Neural cell (in vitro differentiated cells): ENCODE measurements around the gene CEP170B. TPM values are rescaled to one million over a fixed set of nuclear protein-coding genes. Genes with fewer than 3 reads are reported as not detected.
"Not testable (repeated sequence)": the region's sequence is repeated elsewhere in the genome, so short reads cannot be mapped to it uniquely, and the experiment has no call there.

Source experiments
- H2AFZ ChIP-seq: fragments of 200-600, 300-800 bp; sonication (generic), shearing (Covaris generic); 2 replicates; pipeline ENCODE4 v1.6.0; 2014; ENCODE audit warnings: low read depth, mild to moderate bottlenecking, antibody characterized with exemption, low read length, moderate library complexity
- H3F3A ChIP-seq: fragments of 200-600 bp; shearing (Covaris generic); 2 replicates; pipeline ENCODE4 v1.6.1; 2016; ENCODE audit warnings: mild to moderate bottlenecking, moderate library complexity, mixed read lengths, antibody characterized with exemption, low read length; ENCODE audit not compliant: insufficient read depth, poor library complexity, severe bottlenecking
- H3K27ac ChIP-seq: fragments of 200-600, 300-800 bp; sonication (generic), shearing (Covaris generic); 2 replicates; pipeline ENCODE4 v1.5.1; 2014; ENCODE audit warnings: mild to moderate bottlenecking, low read length, moderate library complexity
- H3K27me3 ChIP-seq: fragments of 300-800, 200-600 bp; sonication (generic), shearing (Covaris generic); 2 replicates; pipeline ENCODE4 v1.6.0; 2014; ENCODE audit warnings: mild to moderate bottlenecking, low read depth, low read length, moderate library complexity; ENCODE audit not compliant: insufficient read depth
- H3K36me3 ChIP-seq: fragments of 300-800, 200-600 bp; sonication (generic), shearing (Covaris generic); 2 replicates; pipeline ENCODE4 v1.5.1; 2014; ENCODE audit warnings: mild to moderate bottlenecking, antibody characterized with exemption, low read length, moderate library complexity; ENCODE audit not compliant: insufficient read depth
- H3K4me2 ChIP-seq: fragments of 300-800, 200-600 bp; sonication (generic), shearing (Covaris generic); 2 replicates; pipeline ENCODE4 v1.6.0; 2014; ENCODE audit warnings: mild to moderate bottlenecking, low read length
- H3K4me3 ChIP-seq: fragments of 300-800, 200-600 bp; sonication (generic), shearing (Covaris generic); 2 replicates; pipeline ENCODE4 v1.5.1; 2014; ENCODE audit warnings: mild to moderate bottlenecking, low read length, moderate library complexity
- H3K79me2 ChIP-seq: fragments of 200-600 bp; shearing (Covaris generic); replicated peaks from 2 replicates; pipeline ENCODE4 v1.6.0; 2014; ENCODE audit warnings: mild to moderate bottlenecking, low read length, moderate library complexity; ENCODE audit not compliant: insufficient read depth
- H3K9ac ChIP-seq: fragments of 300-800, 200-600 bp; sonication (generic), shearing (Covaris generic); 2 replicates; pipeline ENCODE4 v1.6.1; 2016; ENCODE audit warnings: mild to moderate bottlenecking, low read length, mixed read lengths
- H3K9me2 ChIP-seq: fragments of 200-600 bp; shearing (Covaris generic); 2 replicates; pipeline ENCODE4 v1.6.1; 2016; ENCODE audit warnings: mild to moderate bottlenecking, low read length, mixed read lengths; ENCODE audit not compliant: insufficient read depth
- H3K9me3 ChIP-seq: fragments of 200-600, 300-800 bp; sonication (generic), shearing (Covaris generic); 2 replicates; pipeline ENCODE4 v1.6.1; 2016; ENCODE audit warnings: mild to moderate bottlenecking, mixed run types, low read length, moderate library complexity, mixed read lengths
- H4K20me1 ChIP-seq: fragments of 200-600 bp; shearing (Covaris generic); 2 replicates; pipeline ENCODE4 v1.6.1; 2016; ENCODE audit warnings: mild to moderate bottlenecking, mixed run types; ENCODE audit not compliant: insufficient read depth
- CTCF ChIP-seq: fragments of 450-650 bp; IDR thresholded peaks from 2 replicates; pipeline ENCODE4 v1.5.1; 2014; ENCODE audit warnings: antibody characterized with exemption, mild to moderate bottlenecking, moderate library complexity; ENCODE audit not compliant: poor library complexity, severe bottlenecking
- EP300 ChIP-seq: fragments of 450-650 bp; conservative IDR thresholded peaks from 2 replicates; pipeline ENCODE4 v1.6.1; 2014; ENCODE audit warnings: antibody characterized with exemption, mild to moderate bottlenecking, moderate library complexity; ENCODE audit not compliant: poor library complexity, severe bottlenecking
- EZH2 ChIP-seq: fragments of 200-600, 300-800 bp; shearing (Covaris generic), sonication (generic); IDR thresholded peaks from 2 replicates; pipeline ENCODE4 v1.6.1; 2014; ENCODE audit warnings: antibody characterized with exemption, low read length, borderline replicate concordance, mild to moderate bottlenecking; ENCODE audit not compliant: insufficient read depth, poor library complexity, severe bottlenecking
- MXI1 ChIP-seq: fragments of 450-650 bp; conservative IDR thresholded peaks from 2 replicates; pipeline ENCODE4 v1.6.1; 2014; ENCODE audit warnings: antibody characterized with exemption, mild to moderate bottlenecking; ENCODE audit not compliant: poor library complexity, severe bottlenecking
- POLR2AphosphoS5 ChIP-seq: IDR thresholded peaks from 2 replicates; pipeline ENCODE4 v1.6.1; 2012
- RAD21 ChIP-seq: fragments of 450-650 bp; conservative IDR thresholded peaks from 2 replicates; pipeline ENCODE4 v1.6.1; 2014; ENCODE audit warnings: antibody characterized with exemption, mild to moderate bottlenecking, moderate library complexity
- REST ChIP-seq: IDR thresholded peaks from 2 replicates; pipeline ENCODE4 v1.6.1; 2012; ENCODE audit warnings: borderline replicate concordance
- SMC3 ChIP-seq: fragments of 450-650 bp; conservative IDR thresholded peaks from 2 replicates; pipeline ENCODE4 v1.6.1; 2014; ENCODE audit warnings: antibody characterized with exemption, mild to moderate bottlenecking, moderate library complexity; ENCODE audit not compliant: poor library complexity
- TAF1 ChIP-seq: IDR thresholded peaks from 2 replicates; pipeline ENCODE4 v1.6.1; 2012; ENCODE audit warnings: low read depth
- polyA plus RNA-seq: library from polyadenylated mRNA; depleted of rRNA; stranded (reverse); fragments of >200 nt; gene quantifications from 2 replicates; pipeline ENCODE4 v1.2.3, GENCODE V29; 2014

Gene CEP170B
- polyA plus RNA-seq, 1 donor from 2014 or later = 11.6 TPM

- H4K20me1 ChIP-seq = no peaks in the 10 kb centered on the region
- H3K27me3 ChIP-seq = no peaks in the 10 kb centered on the region
- no peaks in the 10 kb centered on the region for H3F3A ChIP-seq
- H2AFZ ChIP-seq = no peak overlapping the region
- H3K9me3 ChIP-seq = no peaks in the 10 kb centered on the region
- H3K4me3 ChIP-seq = no peak overlapping the region
- no peaks in the 10 kb centered on the region for H3K9me2 ChIP-seq
- no peak overlapping the region for H3K9ac ChIP-seq
- no peaks in the 10 kb centered on the region for H3K36me3 ChIP-seq
- no peak for TF ChIP-seq MXI1
- no peak for TF ChIP-seq CTCF
- no peaks in the 10 kb centered on the region for H3K79me2 ChIP-seq
- H3K27ac ChIP-seq = no peak overlapping the region
- H3K4me2 ChIP-seq = no peak overlapping the region
Observed at GRCh38 chr14:104856157-104856868, 8.8 kb upstream of the CEP170B start.

GRCh38 chr14:104856869-104857860 is 7.9 kb upstream of the CEP170B start:
- no peak overlapping the region for H3K9ac ChIP-seq
- H3K4me3 ChIP-seq = no peak overlapping the region
- no peaks in the 10 kb centered on the region for H3K9me2 ChIP-seq
- H3K9me3 ChIP-seq = no peaks in the 10 kb centered on the region
- no peak overlapping the region for H2AFZ ChIP-seq
- H3F3A ChIP-seq = no peaks in the 10 kb centered on the region
- H3K4me2 ChIP-seq = no peak overlapping the region
- H3K27ac ChIP-seq = no peak overlapping the region
- H4K20me1 ChIP-seq = no peaks in the 10 kb centered on the region
- TF ChIP-seq POLR2AphosphoS5 (no peak), TAF1 (no peak), CTCF (no peak), RAD21 (no peak), REST (no peak), EP300 (no peak), EZH2 (no peak), MXI1 (no peak), SMC3 (no peak)
- no peaks in the 10 kb centered on the region for H3K27me3 ChIP-seq
- H3K79me2 ChIP-seq = no peaks in the 10 kb centered on the region
- H3K36me3 ChIP-seq = no peaks in the 10 kb centered on the region

- H3K4me3 ChIP-seq, H3K9me2 ChIP-seq: not testable (repeated sequence)
Observed at GRCh38 chr14:104857931-104858330, 7.1 kb upstream of the CEP170B start.

More at GRCh38 chr14:104857931-104858330, 7.1 kb upstream of the CEP170B start:
- H3F3A ChIP-seq, H3K36me3 ChIP-seq, H4K20me1 ChIP-seq, H2AFZ ChIP-seq, H3K79me2 ChIP-seq, H3K9ac ChIP-seq, H3K27ac ChIP-seq, H3K27me3 ChIP-seq, H3K4me2 ChIP-seq, H3K9me3 ChIP-seq: not testable (repeated sequence)
